Smooth muscle cell (in vitro differentiated cells): ENCODE results near the gene DDHD1. TPM values are rescaled to one million over a fixed set of nuclear protein-coding genes. Genes with fewer than 3 reads are reported as not detected.

Experiments used
- DNase-seq: peaks from one replicate; lab custom pipeline; 2025; ENCODE audit not compliant: unreplicated experiment; lab: John Stamatoyannopoulos, UW
- H2AFZ ChIP-seq: fragments of 200-600 bp; sonication (generic); 2 replicates; pipeline ENCODE4 v1.6.0; 2016; ENCODE audit warnings: antibody characterized with exemption, low read depth, mild to moderate bottlenecking
- H3F3A ChIP-seq: fragments of 200-600 bp; sonication (generic); 2 replicates; pipeline ENCODE4 v1.6.0; 2017; ENCODE audit warnings: antibody characterized with exemption, low read depth
- H3K27ac ChIP-seq: fragments of 200-600 bp; sonication (generic); 2 replicates; pipeline ENCODE4 v1.5.1; 2016; ENCODE audit warnings: low read depth, mild to moderate bottlenecking
- H3K27me3 ChIP-seq: fragments of 200-600 bp; sonication (generic); 2 replicates; pipeline ENCODE4 v1.6.1; 2016; ENCODE audit warnings: low read depth, mild to moderate bottlenecking
- H3K36me3 ChIP-seq: fragments of 200-600 bp; sonication (generic); 2 replicates; pipeline ENCODE4 v1.5.1; 2016; ENCODE audit warnings: low read depth
- H3K4me1 ChIP-seq: fragments of 200-600 bp; sonication (generic); 2 replicates; pipeline ENCODE4 v1.5.1; 2016; ENCODE audit warnings: low read depth
- H3K4me2 ChIP-seq: fragments of 200-600 bp; sonication (generic); 2 replicates; pipeline ENCODE4 v1.6.0; 2016; ENCODE audit warnings: mild to moderate bottlenecking
- H3K4me3 ChIP-seq: fragments of 200-600 bp; sonication (generic); 2 replicates; pipeline ENCODE4 v1.5.1; 2016; ENCODE audit warnings: mild to moderate bottlenecking
- H3K79me2 ChIP-seq: fragments of 200-600 bp; sonication (generic); 2 replicates; pipeline ENCODE4 v1.6.0; 2016; ENCODE audit warnings: low read depth, mild to moderate bottlenecking
- H3K9ac ChIP-seq: fragments of 200-600 bp; sonication (generic); 2 replicates; pipeline ENCODE4 v1.6.0; 2016; ENCODE audit warnings: low read depth
- H3K9me3 ChIP-seq: fragments of 200-600 bp; sonication (generic); replicated peaks from 2 replicates; pipeline ENCODE4 v1.5.1; 2016; ENCODE audit warnings: low read depth
- H4K20me1 ChIP-seq: fragments of 200-600 bp; sonication (generic); 2 replicates; pipeline ENCODE4 v1.6.0; 2016; ENCODE audit warnings: low read depth
- WGBS: methylation state at CpG from one replicate; pipeline ENCODE4 v1.1.7; 2016; ENCODE audit warnings: low lambda C conversion rate; 5-methylcytosine and 5-hydroxymethylcytosine counted together
- polyA plus RNA-seq: library from polyadenylated mRNA; unstranded; fragments of >200 nt; fragmentation: Nextera tagmentation; extraction: Ambion mirVana; gene quantifications from 2 replicates; pipeline ENCODE4 v1.2.1, GENCODE V29; 2016
- total RNA-seq: library from RNA; depleted of rRNA; stranded (reverse); fragments of >200 nt; gene quantifications from 2 replicates; pipeline ENCODE4 v1.2.3, GENCODE V29; 2014
- TF ChIP-seq, protein P1 (sequence below): fragments of 200-600 bp; sonication (generic); IDR thresholded peaks from 2 replicates; pipeline ENCODE4 v1.5.1; 2017; ENCODE audit warnings: borderline replicate concordance, mild to moderate bottlenecking, antibody characterized with exemption; ENCODE audit not compliant: insufficient read depth, poor library complexity, severe bottlenecking

The DDHD1 gene
- total and polyA plus RNA-seq, 2 experiments from 2014 or later, result 4.0 to 7.8 TPM

DNA sequence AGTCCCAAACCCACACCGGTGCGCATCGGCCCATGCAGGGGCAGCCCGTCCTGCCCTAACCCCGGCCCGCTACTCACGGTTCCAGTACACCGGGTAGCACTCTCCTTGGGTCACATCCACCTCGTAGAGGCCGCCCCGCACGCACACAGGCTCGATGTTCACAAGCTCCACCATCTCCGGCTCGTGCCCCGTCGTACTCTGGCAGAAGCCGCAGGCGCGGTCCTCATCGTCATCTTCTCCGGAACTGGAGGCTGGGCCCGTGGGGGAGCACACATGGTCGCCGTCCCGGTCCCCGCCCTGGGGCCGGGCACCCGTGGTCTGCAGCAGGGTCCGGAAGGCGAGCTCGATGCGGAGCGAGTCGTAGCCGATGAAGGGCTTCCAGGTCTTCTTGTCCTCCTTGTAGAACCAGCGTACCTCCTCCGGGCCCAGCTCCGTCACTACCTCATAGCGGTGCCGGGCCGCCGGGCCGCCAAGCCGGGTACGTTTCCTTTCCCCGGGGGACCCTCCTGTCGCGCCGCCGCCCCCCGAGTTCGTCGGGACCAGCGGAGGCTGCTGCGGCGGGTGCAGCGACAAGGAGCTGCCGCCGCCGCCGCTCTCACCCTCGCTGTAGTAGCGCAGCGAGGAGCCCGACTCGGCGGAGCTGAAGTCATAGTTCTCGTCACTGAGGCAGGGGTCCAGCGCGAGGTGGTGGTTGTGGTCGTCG is 788 bp downstream of the DDHD1 start:
- H3K9me3 ChIP-seq, result no peaks in the 10 kb centered on the region
- H3K27me3 ChIP-seq, result no peaks in the 10 kb centered on the region
- peak; percentile 55 for DNase-seq
- H3K27ac ChIP-seq, result peak overlapping the region; percentile 33
- peak overlapping the region; percentile 86 for H2AFZ ChIP-seq
- peaks cover 31% of the 10 kb centered on the region for H3K79me2 ChIP-seq
- H3K4me2 ChIP-seq, result peak overlapping the region; percentile 91
- WGBS, result under 1% methylated on average over 72 of the region's 73 CpGs
- peak overlapping the region; percentile 33 for H3K9ac ChIP-seq
- H3K4me3 ChIP-seq, result peak overlapping the region; percentile 82
- no peaks in the 10 kb centered on the region for H3K36me3 ChIP-seq
- peaks cover 8% of the 10 kb centered on the region for H3K4me1 ChIP-seq
- peaks cover 8% of the 10 kb centered on the region for H3F3A ChIP-seq
- TF ChIP-seq, protein P1, sequence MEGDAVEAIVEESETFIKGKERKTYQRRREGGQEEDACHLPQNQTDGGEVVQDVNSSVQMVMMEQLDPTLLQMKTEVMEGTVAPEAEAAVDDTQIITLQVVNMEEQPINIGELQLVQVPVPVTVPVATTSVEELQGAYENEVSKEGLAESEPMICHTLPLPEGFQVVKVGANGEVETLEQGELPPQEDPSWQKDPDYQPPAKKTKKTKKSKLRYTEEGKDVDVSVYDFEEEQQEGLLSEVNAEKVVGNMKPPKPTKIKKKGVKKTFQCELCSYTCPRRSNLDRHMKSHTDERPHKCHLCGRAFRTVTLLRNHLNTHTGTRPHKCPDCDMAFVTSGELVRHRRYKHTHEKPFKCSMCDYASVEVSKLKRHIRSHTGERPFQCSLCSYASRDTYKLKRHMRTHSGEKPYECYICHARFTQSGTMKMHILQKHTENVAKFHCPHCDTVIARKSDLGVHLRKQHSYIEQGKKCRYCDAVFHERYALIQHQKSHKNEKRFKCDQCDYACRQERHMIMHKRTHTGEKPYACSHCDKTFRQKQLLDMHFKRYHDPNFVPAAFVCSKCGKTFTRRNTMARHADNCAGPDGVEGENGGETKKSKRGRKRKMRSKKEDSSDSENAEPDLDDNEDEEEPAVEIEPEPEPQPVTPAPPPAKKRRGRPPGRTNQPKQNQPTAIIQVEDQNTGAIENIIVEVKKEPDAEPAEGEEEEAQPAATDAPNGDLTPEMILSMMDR, result no peak
- H4K20me1 ChIP-seq, result peaks cover 16% of the 10 kb centered on the region

DNA sequence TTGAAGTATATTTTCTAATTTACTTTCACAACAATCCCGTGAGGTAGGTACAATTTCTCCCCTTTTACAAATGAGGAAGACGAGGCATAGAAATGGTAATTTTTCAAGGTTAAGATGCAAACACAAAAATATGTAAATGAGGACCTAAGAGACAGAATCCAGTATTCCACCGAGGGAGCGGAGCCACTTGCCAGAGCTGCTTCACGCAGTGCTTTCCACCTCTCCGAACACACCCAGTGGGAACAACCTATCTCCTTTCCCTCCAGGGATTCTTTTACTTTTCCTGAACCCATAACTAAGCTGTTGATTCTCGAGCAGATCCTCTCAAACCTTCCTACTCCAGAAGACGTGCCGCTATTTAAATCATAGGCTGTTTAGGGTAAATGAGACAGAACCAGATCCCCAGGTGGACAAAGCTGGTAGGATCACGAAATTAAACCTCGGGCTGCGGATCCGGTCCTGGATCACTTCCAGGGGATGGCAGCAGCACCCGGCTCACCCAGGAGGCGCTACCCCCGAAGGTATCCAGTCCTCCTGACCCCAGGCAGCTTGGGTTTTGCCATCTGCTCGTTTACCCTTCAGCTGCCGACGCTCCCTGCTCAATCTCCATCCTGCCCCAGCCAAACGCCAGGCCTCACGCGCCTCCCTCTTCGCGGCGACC is 1.5 kb downstream of the DDHD1 start:
- Histone ChIP-seq H3K4me1 (peaks cover 8% of the 10 kb centered on the region), H3K27ac (no peak overlapping the region), H3F3A (peaks cover 8% of the 10 kb centered on the region), H3K4me3 (peak overlapping the region; percentile 82), H3K36me3 (no peaks in the 10 kb centered on the region), H3K4me2 (peak overlapping the region; percentile 91), H2AFZ (peak overlapping the region; percentile 86), H4K20me1 (peaks cover 16% of the 10 kb centered on the region), H3K9ac (peak overlapping the region; percentile 33), H3K9me3 (no peaks in the 10 kb centered on the region), H3K79me2 (peaks cover 33% of the 10 kb centered on the region), H3K27me3 (no peaks in the 10 kb centered on the region)
- TF ChIP-seq, protein P1, result no peak
- DNase-seq, result peak; percentile 24
- WGBS, result 2% methylated on average over 24 of the region's 25 CpGs

DNA sequence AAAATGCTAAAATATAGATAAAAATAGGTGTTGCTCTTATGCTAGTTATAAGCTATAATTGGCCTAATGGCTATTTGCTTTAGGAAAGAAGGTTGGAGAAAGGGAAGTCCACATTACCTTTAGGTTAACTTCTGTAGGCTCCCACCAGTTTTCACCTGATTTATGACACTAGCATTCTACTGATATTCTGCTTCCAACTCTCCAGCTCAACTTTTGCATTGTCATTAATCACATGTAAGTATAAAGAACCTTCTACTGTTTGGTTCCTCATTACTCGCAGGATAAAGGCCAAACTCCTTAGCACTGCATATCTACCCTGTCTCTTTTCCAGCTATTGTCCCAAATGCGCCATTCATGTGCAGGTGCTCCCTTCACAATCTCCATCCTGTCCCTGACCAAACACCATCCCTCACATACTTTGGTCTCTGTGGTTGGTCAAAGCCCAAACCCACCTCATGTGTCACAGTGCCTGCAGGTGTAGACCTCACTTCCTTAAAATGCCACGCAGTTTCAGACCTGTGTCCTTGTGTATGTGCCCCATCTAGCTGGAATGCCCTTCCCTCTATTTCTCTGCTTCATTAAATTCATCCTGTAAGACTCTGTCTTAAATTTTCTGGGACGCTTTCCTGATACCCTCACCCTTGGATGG is 3.3 kb downstream of the DDHD1 start:
- 93% methylated on average over 4 of the region's 4 CpGs for WGBS
- no peak overlapping the region for H3K9ac ChIP-seq
- H3K4me3 ChIP-seq, result no peak overlapping the region
- H3F3A ChIP-seq, result peaks cover 8% of the 10 kb centered on the region
- peaks cover 16% of the 10 kb centered on the region for H4K20me1 ChIP-seq
- H2AFZ ChIP-seq, result no peak overlapping the region
- peaks cover 33% of the 10 kb centered on the region for H3K79me2 ChIP-seq
- no peak overlapping the region for H3K4me2 ChIP-seq
- TF ChIP-seq, protein P1, result no peak
- H3K27ac ChIP-seq, result no peak overlapping the region
- no peaks in the 10 kb centered on the region for H3K9me3 ChIP-seq
- no peaks in the 10 kb centered on the region for H3K27me3 ChIP-seq
- no peak for DNase-seq
- H3K36me3 ChIP-seq, result no peaks in the 10 kb centered on the region
- H3K4me1 ChIP-seq, result peaks cover 8% of the 10 kb centered on the region
